KG1 (cell line): ENCODE measurements around the gene DRD2.

Source experiments
- DNase-seq: peaks from one replicate; lab custom pipeline; 2025; lab: John Stamatoyannopoulos, UW

Gene DRD2

DNA sequence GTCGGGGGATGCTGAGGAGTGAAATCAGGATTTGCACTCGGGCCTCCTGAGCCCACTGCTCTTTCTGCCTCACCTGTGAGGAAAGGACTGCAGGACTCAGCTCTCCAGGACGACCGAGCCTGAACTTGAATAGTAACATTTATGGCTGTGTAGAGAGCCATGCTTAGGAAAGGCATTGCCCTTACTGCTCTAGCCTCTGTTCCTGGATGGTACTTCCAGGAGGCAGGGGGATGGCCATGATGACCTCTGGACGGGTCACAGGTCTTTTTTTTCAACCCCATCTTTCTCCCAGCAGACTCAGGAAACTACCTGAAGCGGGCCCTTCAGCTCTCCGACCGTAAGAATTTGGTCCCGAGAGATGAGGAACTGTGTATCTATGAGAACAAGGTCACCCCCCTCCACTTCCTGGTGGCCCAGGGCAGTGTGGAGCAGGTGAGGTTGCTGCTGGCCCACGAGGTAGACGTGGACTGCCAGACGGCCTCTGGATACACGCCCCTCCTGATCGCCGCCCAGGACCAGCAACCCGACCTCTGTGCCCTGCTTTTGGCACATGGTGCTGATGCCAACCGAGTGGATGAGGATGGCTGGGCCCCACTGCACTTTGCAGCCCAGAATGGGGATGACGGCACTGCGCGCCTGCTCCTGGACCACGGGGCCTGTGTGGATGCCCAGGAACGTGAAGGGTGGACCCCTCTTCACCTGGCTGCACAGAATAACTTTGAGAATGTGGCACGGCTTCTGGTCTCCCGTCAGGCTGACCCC is 76.3 kb downstream of the DRD2 start:
- no peak for DNase-seq

DNA sequence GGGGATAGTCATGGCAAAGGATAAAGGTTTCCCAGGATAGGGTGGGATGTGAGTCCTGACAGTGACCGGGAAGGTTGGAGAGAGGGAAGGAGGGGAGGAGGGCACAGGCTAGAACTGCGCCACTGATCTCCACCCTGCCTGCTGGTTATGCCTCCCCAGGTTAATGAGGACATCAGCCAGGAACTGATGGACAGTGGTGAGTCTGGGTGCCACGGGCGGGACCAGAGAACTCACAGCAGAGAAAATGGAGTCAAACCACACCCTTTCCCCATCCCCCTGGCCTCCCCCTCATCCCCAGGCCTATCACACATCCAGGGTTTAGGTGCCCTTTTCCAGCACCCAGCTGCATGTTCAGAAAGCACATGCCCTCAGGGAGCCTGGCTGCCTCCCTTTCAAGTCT is 77.4 kb downstream of the DRD2 start:
- DNase-seq: no peak

DNA sequence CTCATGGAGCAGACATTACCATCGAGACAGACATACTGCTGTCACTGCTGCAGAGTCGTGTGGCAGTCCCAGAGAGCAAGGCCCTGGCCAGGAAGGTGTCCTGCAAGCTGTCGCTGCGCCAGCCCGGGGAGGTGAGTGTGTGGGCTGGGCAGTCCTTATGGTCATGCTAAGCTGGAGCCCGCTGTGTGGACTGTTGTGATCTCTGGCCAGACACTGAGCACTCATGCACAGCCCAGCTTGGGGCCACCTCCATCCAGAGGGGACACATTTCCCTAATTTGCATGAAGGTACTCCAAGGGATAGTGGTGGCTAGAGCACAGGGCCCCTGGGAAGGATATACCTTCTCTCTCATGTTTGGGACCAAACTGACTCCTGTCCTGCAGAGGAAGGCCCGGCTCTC is 78.0 kb downstream of the DRD2 start:
- DNase-seq: no peak

DNA sequence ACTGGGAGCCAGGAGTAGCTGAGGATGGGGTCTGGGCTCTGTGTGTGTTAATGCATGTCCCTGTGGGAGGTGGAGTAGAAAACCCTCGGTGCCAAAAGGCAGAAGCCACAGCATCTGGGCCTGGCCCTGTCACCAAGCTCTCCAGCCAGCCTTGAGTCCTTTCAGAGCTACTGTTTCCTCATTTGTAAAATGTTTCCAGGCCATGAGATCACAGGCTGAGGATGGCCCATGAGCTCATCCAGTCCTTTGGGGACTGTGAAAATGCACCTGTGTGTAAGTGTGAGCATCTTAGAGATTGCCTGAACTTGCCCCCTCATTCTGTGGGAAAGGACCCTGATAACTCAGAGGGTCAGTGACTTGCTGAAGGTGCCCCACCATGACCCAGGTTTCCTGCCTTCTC is 78.5 kb downstream of the DRD2 start:
- DNase-seq: no peak

DNA sequence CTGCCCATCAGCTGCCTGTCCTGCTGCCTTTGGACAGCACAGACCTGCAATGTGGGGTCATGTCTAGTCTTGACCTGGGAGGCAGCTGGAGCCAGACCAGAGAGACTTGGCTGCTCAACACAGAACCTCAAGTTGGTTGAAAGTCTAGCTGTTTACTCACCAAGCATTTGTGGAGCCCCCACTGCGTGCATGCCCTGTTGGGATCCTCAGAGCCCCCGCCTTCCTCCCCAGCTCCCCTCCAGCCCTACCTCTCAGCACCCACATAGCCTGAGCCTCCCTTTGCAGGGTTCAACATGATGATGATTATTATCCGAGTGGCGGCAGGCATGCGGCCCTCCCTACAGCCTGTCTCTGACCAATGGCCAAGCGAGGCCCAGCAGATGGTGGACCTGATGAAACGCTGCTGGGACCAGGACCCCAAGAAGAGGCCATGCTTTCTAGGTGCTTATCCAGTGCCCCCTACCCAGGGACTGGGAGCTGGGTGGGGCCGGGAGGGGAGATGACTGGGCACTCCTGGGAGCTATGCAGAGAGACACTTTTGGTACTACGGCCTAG is 79.3 kb downstream of the DRD2 start:
- DNase-seq: no peak

DNA sequence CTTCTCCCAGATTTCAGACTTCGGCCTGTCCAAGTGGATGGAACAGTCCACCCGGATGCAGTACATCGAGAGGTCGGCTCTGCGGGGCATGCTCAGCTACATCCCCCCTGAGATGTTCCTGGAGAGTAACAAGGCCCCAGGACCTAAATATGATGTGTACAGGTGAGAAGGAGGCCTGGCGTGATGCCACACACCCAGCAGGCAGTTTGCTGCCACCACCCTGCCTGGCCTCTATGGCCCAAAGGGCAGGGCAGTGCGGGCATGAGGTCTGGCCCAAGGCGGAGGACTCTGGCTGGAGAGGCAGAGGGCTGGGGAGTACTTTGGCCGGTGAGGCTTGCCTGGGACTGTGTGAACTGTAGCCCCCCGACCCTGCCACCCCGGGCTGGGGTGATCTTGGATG is 80.3 kb downstream of the DRD2 start:
- no peak for DNase-seq

DNA sequence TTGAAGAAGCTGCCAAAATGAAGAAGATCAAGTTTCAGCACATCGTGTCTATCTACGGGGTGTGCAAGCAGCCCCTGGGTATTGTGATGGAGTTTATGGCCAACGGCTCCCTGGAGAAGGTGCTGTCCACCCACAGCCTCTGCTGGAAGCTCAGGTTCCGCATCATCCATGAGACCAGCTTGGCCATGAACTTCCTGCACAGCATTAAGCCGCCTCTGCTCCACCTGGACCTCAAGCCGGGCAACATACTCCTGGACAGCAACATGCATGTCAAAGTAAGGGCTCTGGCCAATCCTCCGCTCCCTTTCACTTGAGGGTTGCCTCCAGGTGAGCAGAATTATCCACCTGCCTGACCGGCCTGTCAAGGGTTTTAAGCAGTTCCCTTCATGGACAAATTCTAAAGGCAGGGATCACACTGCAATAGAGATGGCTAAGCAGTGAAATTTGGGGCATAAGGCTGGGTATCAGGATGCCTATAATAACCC is 81.7 kb downstream of the DRD2 start:
- no peak for DNase-seq

DNA sequence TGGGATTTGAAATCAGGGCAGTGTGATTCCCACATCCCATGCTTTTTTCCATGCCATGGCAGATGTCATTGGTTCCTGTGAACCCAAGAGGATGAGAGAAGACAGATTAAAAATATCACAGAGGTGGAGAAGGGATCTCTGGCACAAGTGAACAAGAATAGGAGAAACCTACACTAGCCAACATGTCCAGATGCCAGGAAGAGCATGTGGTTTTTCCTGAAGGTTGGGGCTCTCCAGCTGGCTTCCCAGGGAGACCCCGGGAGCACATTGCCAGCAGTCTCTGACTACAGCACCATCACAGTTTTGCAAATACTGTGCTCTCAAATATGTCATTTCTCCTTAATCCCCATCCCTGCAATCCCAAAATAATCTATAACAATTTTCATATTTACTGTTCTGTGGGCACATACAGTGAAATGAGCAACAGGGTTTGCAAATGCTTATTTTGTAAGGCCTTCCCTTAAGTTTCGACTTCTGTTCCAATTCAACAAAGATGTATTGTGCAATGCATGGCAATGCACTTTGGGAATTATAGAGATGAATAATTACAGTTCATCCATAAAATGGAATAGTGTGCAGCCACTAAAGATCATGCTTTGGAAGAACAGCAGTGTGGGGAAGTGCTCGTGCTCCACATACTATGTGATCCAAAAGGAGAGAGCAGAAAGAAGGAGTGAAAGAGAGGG is 82.8 kb downstream of the DRD2 start:
- DNase-seq: no peak

DNA sequence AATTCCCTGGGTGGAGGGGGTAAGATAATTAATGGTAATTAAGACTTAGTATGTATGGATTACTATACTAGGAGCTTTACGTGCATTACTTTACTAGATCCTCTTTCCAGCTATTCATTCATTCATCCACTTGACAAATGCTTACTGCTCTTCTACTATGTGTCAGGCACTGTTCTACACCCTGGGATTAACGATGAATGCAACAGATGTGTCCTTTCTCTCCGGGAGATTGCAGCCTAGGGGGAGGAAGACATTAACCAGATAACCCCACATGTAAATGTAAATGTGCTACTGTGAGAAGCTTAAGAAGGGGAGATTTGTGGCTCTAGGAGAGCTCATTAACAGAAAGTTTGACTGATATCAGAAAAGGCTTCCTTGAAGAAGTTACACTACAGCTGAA is 85.9 kb downstream of the DRD2 start:
- no peak for DNase-seq

DNA sequence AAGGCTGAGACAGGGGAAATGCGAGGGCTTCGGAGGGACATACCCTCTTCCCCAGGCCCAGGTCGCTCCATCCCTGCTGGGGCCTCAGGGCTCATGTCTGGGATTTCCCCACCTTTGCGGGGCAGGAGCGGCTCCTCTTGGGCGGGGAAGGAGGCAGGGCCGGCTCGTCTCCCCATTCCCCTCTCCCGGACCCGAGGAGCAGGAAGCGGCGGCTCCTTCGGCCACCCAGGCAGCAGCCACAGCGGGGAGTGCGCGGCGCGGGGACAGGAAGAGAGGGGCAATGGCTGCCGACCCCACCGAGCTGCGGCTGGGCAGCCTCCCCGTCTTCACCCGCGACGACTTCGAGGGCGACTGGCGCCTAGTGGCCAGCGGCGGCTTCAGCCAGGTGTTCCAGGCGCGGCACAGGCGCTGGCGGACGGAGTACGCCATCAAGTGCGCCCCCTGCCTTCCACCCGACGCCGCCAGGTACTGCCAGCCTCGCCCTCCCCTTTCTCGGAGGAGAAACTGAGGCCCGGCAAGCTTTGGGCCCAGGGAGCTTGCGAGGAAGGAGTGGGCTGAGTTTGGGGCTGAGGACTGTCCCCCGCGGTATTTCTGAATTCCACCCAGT is 87.5 kb downstream of the DRD2 start, which contains the start of gene ANKK1:
ANKK1 (plus strand) TSS at position 175 of the 607 bp plus-strand sequence; CDS start at position 281, 106 bp downstream.
- no peak for DNase-seq

DNA sequence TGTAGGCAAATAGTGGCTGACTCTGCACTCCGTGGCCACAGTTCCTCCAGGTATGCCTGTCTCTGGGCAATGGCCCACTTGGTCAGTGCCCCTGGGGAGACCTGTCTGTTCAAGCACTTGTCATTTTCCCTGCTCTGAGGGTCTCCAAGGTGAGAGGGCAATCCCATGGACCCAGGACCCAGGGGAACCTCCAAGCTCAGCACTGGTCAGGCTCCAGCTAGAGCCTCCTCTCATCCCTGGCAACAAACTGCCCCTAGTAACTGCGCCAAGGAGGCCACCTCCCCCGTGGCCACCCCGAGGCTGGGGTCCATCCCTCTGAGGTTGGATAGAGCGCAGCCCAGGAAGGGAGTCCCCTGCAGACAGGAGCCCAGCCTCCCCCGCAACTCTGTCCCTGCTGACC is 88.3 kb downstream of the DRD2 start:
- no peak for DNase-seq

DNA sequence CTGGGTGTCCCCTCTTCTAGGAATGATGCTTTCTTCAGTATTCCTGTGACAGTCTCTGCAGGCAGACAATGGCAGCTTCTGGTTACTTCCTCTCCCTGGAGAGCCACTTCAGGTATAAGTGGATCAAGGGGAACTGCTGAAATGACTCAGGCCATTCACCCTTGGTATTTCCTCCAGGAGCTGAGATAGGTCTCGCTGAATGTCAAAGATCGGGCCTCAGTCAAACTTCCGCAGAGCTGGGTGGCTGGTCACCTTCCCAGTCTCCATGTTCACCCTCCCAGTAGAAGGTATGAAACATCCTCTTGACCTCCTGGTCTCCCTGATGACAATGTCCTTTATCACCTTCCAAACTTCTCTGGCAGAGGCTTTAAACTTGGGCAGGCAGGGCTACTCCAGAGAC is 89.4 kb downstream of the DRD2 start:
- DNase-seq: no peak

DNA sequence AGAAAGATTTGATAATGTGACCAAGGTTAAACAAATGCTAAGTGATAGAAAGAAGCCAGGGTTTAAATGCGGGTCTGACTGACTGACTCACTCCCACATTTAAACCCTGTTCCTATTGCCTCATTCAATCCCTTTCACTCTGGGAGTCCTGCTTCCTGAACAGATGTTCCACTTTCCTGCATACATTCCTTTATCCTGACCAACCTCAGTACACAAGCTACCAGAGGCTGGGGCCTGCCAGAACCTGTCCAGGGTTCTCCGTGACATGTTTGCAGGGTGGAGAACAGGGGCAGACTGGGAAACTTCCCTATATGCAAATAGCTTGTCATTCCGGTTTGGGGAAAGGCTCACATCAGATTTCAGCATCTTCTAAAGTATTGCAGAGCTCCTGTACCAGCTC is 90.6 kb downstream of the DRD2 start:
- no peak for DNase-seq

DNA sequence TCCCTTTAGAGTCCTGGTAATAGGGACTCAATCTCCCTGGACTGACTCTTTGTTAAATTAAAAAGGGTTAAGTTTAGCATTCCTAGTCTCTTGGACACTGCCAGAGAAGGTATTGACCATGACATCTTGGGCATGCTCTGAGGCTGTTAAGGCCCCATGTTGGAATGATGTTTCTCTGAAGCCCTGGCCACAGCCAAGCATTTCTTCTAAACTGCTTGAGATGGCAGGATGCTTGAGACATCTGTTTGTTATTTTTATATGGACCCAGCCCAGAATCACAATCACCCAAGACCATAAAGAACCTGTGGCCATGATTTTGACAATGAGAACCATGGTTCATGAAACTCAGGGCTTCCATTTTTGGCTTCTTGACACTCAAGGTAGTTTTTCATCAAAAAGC is 93.1 kb downstream of the DRD2 start:
- no peak for DNase-seq

DNA sequence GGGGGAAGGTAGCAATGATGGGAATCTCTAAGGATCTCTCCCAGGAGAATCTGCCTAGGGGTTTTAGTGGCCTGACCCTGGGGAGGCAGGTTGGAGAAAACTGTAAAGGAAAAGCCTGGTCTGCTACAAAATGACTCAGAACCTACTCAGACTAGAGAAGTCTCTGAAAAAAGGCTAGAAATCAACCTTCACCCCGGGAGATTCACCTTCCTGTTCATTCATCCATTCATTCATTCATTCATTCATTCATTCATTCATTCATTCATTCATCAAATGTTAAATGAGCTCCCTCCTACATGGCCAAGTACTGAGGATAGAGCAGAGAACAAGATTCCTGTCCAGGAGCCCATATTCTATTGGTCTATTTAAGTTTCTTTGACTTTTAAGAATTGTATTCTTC is 96.5 kb downstream of the DRD2 start:
- no peak for DNase-seq

DNA sequence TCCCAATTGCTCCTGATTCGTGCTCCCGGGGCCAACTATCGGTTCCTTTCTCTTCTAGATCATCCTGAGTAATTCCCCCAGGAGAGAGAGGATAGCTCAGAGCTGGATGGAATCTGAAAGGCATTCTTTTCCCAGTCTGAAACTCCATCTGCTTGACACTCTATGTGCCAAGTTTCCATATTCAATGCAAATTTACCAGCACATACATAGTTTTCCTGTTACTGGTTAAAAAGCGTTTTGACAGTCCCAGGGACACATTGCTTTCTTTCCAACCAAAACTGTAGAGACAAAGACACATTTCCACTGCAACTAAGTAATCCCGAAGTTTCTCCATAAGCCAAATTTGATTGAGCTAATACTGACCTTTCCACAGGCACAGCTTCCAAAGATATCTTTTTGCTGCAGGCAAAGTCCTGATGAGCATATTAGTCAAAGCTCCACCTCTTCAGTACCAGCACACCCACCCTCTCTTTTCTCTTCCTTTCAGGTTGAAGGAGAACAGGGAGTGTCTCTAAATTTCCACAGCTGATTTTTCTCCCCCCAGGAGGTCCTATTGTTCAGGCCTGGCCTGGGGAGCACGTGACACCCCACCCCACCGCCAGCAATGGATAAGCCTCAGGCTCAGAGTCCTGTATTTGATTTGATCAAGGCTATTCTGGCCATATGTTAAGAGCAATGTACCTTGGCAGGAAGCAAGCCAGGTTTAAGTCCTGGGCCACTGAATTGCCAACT is 97.4 kb downstream of the DRD2 start:
- no peak for DNase-seq

DNA sequence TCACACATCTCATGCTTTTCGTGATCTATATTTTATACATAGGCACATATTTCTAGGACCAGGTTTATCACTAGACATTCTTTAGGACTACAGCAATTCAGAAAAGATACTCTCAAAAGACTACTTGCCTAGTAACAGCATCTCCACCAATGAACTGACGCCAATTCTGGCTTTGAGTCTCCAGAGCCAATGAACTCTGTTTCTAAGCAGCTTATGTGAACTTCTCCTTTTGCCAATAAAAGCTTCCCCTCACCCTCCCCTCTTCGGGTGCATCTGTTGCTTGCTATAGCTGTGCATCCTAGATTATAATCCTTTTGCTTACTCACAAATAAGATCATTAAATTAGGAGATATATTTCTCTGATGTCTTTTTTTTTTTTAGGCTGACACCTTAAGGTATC is 99.0 kb downstream of the DRD2 start:
- no peak for DNase-seq

DNA sequence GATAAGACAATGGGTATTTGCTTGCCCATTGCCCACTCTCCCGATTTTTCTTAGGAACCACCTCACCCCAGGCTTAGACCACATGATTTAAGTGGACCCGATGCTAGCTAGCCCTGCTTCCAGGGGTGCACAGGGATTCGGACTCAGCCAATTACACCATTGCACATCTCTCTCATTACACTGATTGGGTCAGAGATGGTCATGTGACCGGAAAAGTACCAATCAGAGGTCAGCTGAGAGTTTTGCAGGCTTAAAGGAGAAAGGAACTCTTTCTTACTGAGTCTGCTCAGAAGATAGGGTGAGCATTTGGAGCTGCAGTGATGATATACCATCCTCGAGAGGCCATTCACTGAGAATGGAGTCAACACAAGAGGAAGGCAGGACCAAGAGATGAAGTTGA is 99.8 kb downstream of the DRD2 start:
- DNase-seq: no peak

DNA sequence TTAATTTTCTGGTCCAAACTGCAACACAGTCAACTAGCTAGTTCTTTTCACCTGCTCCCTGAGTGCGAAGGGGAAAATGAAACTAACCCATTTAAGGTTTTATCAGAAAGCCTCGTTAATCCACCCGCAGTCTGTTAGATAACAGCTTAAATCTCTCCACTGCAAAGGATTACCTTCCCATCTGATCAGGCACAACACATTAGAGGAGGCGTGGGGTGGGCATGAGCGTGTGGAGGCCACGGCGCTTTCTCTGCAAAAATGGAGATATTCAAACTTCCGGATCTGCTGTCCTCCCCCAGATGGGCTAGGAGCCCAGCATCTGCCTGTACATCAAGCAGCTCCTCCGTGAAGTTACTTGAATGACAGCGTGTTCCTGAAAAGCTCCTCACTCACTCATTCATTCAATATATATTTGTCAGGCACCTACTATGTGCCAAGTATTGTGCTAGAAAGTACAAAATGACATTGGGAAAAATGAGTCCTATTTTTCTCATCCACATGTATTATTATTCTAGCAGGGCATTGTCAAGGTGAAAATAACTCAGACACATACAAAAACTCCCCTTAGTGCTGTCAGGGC is 101.1 kb downstream of the DRD2 start:
- DNase-seq: no peak

DNA sequence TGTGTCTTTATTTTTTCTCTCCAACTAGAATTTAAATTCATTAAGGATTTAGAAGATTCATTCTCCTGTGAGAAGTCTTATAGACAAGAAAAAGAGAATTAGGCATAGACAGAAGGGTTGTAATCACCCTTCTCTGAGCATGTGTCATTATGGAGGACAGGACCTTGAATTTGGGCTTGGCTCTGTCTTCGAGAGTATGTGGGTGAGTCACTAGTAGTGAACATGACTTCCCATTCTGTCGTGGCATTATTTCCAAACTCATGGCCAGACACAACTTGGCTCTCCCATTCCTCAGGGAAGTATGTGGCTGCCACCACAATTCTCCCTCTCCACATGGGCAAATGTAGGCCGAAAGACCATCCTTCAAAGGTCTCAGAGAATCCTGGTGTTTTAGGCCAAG is 101.9 kb downstream of the DRD2 start:
- no peak for DNase-seq

DNA sequence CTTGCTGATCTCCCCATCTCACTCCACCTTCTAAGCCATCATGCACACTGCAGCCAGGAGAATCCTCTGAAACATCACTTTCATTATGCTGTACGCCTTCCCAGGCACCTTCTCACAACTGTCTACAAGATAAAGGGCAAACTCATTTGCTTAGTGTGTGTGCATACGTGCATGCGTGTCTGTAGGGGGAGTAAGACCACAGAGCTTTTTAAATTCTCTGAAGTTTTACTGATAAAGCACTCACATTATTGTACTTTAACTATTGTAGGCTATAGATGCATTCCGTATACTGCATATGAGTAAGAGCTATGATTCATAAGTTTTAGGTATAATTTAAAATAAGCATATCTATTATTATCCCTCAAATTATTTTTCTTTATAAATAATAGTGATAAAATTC is 102.9 kb downstream of the DRD2 start:
- no peak for DNase-seq

DNA sequence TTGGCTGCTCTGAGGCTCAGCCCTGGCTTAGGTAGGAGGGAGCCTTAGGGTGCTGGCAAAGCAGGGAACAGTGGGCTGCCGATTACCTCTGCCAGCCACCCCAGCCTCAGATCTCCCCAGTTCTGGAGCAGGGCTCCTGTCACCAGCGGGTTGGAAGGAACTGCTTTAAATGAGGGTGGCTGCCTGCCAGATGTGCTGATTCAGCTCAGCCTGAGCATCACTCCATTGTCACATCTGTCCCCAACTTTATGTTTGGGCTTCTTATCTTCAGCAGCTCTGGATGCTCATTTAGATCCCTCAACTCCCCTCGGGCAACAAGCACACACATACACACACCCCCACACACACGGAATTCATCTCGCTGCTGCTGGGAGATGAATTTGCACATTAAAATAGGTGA is 104.6 kb downstream of the DRD2 start:
- no peak for DNase-seq
